KOPT-K1 (cell line): Measurements from ENCODE around the gene F7.

Experiments used
- H3K27ac ChIP-seq: fragments of 200-600 bp; sonication (generic); 2 replicates; pipeline ENCODE4 v1.5.1; 2016; ENCODE audit warnings: antibody characterized with exemption, mild to moderate bottlenecking, low read depth, low read length; ENCODE audit not compliant: poor library complexity, severe bottlenecking
- H3K36me3 ChIP-seq: fragments of 200-600 bp; sonication (generic); 2 replicates; pipeline ENCODE4 v1.5.1; 2017; ENCODE audit warnings: antibody characterized with exemption, mild to moderate bottlenecking, low read length, moderate library complexity; ENCODE audit not compliant: insufficient read depth
- H3K9me3 ChIP-seq: fragments of 200-600 bp; sonication (generic); 2 replicates; pipeline ENCODE4 v1.5.1; 2017; ENCODE audit warnings: antibody characterized with exemption, low read length, mild to moderate bottlenecking; ENCODE audit not compliant: insufficient read depth, poor library complexity, severe bottlenecking

The F7 gene

DNA sequence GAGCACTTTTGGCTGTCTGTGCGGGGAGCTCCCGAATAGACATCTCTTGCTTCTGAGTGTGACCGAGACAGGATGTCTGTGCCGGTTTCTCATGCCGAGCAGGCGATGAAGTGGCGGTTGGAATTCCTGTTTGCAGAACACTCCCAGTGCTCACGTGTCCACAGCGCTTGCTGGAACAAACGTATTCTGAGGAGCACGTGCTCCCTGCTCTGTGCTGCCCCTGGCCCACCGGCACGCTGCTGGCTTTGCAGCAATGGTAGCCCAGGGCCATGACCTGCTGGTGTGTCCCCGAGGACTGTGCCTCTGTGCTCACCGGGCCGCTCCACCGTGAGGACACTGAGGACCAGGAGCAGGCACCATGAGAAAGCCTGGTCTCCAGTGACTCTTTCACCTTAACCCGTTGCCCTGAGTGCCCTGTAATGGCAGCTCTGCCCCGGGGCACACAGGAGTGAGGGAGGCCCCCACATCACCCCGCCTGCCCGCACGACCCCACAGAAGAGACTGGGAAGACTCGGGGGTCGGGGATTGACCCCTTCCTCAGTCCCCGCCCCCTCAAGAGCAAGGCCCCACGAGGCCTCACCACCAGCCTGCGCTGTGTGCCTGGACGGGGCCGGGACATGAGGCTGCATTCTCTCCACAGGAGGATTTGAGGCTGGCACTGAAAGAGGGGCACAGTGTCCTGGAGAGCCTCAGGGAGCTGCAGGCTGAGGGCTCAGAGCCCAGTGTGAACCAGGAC, 40.0 kb upstream of the F7 start:
- Histone ChIP-seq H3K27ac (no peak overlapping the region), H3K36me3 (no peaks in the 10 kb centered on the region), H3K9me3 (no peaks in the 10 kb centered on the region)

DNA sequence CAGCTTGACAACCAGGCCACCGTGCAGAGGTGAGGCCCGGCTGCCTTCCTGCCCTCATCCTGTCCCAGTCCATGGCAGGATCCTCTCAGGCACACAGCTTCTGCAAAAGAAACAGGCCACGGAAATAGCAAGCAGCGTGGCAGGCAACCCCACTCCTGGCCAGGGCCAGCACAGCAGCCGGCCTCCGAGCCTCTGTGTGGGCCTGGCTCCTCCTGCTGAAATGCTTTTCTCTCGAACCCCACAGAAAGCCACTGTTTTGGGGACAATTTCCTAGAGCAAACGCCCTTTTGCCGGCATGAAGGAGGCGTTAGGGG, 39.5 kb upstream of the F7 start:
- no peaks in the 10 kb centered on the region for H3K36me3 ChIP-seq
- H3K9me3 ChIP-seq: no peaks in the 10 kb centered on the region
- no peak overlapping the region for H3K27ac ChIP-seq

DNA sequence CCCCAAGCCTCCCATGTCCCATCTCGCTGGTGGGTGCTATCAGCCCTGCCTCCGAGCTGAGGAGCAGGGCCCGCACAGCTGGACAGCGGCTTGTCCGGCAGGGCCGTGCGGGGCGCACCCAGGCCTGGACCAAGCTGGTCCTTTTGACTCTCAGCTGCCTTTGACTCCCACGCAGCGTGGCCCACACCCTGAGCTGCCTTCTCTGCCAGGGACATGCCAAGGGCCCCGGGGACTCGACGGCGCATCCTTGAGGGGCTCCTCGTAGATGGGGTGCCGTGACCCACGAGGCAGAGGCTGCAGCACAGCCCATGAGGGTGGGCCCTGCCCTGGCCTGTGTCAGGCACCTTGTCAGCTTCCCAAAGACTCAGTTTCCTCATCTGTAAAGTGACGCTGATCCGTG, 38.8 kb upstream of the F7 start:
- no peak overlapping the region for H3K27ac ChIP-seq
- H3K9me3 ChIP-seq: no peaks in the 10 kb centered on the region
- no peaks in the 10 kb centered on the region for H3K36me3 ChIP-seq

DNA sequence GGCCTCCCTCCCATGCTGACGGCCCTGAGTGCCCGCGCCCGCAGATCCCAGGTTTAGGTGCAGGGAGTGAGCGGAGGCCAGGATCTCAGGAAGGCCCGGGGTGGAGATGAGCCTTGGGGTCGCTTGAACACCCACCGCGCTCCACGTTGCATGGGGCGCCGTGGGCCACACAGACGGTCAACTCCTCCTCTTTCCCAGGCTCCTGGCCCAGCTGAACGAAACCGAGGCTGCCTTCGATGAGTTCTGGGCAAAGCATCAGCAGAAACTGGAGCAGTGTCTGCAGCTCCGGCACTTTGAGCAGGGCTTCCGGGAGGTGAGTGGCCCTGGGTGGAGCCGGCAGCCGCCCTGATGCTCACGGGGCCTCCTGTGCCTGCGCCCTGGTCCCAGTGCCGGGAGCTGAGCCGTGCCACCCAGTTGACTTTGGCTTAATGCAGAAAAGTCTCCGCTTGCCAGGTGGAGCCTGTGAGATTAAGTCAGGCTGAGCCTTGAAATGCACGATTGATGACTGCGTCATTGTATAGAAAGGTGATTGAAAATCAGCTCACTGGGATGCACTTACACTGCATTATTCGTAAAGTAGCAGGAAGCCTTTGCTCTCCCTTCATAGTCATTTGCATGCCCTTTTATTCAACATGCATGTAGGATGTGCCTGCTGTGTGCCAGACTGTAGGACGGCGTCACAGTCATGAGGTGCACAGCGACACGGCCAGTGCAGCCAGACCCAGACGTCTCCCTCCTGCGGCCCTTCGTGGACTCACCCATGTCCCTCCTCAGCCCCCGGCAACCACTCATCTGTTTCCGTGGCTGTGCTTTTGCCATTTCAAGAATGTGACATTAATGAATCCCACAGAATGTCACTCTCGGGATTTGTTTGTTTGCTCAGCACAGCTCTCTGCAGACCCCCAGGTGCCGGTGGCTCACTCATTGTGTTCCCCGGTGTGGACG, 35.5 kb upstream of the F7 start:
- H3K36me3 ChIP-seq: no peaks in the 10 kb centered on the region
- H3K27ac ChIP-seq: no peak overlapping the region

DNA sequence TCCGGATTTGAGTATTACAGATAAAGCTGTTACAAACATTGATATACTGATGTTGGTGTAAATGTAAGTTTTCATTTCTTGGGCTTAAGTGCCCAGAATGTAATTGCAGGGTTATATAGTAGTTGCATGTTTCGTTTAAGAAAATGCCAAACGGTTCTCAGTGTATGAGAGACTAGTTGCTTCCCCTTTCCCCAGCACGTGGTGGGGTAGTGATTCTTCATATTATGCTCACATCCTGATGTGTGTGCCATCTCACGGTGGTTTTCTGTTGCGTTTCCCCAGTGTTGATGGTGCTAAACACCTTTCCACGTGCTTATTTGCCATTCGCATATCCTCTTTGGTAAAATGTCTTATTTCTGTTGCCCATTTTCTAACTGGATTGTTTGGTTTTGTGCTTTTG, 34.7 kb upstream of the F7 start:
- no peak overlapping the region for H3K27ac ChIP-seq
- H3K9me3 ChIP-seq: no peaks in the 10 kb centered on the region
- no peaks in the 10 kb centered on the region for H3K36me3 ChIP-seq

More for the DNA sequence above, 35.5 kb upstream of the F7 start:
- H3K9me3 ChIP-seq: no peaks in the 10 kb centered on the region

DNA sequence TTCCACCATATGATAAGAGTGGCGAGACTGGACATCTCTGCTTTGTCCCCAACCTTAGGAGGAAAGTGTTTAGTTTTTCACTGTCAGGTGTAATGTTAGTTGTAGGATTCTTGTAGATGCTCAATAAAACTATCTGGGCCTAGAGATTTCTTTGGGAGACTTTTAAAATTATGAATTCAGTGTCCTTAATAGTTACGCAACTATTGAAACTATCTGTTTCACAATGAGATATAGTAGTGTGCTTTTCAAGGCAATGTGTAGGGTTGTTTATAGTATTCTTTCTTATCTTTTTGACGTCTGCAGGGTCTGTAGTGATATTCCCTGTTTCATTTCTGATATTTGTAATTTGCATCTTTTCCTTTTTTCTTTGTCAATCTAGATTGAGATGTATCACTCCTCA, 33.2 kb upstream of the F7 start:
- Histone ChIP-seq H3K27ac (no peak overlapping the region), H3K9me3 (no peaks in the 10 kb centered on the region), H3K36me3 (no peaks in the 10 kb centered on the region)

DNA sequence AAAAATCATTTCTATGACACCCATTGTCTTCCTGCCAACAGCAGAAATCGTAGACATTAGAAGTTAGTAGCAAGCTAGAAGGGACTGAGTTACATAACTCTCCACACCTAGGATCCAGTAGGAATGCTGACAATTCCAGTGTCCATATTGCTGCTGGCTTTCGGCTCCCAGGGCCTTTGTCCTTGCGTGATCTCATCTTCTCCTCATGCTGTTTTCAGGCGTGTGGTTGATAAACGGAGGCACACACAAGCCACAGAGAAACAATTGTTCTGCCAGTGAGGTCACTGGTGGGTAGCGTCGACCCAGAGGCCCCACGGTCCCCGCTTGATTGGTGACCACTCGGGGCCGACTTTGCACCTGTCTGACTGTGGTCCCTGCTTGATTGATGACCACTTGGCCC, 31.6 kb upstream of the F7 start:
- H3K27ac ChIP-seq: no peak overlapping the region
- no peaks in the 10 kb centered on the region for H3K36me3 ChIP-seq
- no peaks in the 10 kb centered on the region for H3K9me3 ChIP-seq

DNA sequence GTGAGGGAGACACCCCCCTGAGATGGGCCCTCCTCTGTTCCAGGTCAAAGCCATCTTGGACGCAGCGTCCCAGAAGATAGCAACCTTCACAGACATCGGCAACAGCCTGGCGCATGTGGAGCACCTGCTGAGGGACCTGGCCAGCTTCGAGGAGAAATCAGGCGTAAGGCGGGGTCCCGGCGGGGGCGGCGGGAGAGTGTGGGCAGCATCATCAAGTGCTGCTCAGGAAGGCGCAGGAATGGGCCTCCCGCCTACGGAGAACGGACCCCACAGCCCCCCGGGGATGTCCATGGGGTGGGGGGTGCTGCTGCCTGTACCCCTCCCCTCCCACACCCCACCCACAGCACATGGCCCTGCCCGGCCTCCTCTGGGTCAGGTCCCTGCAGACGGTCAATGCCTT, 31.2 kb upstream of the F7 start:
- no peaks in the 10 kb centered on the region for H3K9me3 ChIP-seq
- H3K36me3 ChIP-seq: no peaks in the 10 kb centered on the region
- no peak overlapping the region for H3K27ac ChIP-seq

DNA sequence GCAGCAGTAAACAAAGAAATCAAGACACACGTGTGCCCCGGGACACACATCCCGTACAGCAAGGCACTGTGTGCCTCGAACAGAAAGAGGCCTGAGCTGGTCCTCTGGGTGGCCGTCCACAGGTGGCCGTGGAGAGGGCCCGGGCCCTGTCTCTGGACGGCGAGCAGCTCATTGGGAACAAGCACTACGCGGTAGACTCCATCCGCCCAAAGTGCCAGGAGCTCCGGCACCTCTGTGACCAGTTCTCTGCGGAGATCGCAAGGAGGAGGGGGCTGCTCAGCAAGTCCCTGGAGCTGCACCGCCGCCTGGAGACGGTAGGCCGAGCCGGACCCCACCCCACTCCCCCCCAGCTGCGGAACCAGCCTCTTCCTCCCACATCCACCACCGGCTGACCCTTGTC, 30.7 kb upstream of the F7 start:
- Histone ChIP-seq H3K27ac (no peak overlapping the region), H3K9me3 (no peaks in the 10 kb centered on the region), H3K36me3 (no peaks in the 10 kb centered on the region)

DNA sequence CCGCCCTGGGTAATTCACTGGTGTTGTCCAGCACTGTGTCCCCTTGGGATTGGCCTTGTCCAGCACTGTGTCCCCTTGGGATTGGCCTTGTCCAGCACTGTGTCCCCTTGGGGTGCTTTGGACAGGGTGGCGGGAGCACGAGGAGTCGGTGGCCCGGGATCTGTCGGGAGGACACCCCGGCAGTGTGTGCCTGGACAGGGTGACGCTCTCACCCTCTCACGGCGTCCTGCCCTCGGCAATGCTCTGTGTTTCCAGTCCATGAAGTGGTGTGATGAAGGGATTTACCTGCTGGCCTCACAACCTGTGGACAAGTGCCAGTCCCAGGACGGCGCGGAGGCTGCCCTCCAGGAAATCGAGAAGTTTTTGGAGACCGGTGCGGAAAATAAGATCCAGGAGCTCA, 29.9 kb upstream of the F7 start:
- Histone ChIP-seq H3K36me3 (no peaks in the 10 kb centered on the region), H3K27ac (no peak overlapping the region)

DNA sequence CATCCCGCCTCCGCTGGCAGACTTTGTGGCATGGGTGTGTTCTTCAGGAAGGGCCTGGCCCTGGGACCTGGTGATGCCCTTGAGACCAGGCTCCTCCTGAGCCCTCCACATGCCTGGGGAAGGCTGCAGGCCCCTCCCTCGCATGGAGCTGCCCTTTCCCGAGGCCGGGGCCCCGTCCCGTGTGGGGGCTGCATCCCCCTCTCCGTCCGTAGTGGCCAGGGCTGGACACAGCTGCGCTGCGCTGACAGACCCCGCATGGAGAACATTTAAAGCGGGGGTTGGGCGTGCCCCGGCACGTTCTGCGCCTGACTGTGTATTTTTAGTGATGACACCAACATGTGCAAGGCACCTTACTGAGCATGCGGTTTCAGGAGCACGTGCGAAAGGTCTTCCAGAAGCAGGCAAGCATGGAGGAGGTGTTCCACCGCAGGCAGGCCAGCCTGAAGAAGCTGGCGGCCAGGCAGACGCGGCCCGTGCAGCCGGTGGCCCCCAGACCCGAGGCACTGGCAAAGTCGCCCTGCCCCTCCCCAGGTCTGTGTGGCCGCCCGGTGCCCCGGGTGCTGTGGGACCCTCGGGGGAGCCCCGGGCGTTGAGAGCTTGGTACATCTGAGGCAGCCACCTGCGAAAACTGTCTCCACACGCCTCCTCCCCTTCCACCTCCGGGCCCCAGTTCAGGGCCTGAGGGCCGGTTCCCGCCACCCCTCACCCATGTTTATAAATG, 28.8 kb upstream of the F7 start:
- Histone ChIP-seq H3K9me3 (no peaks in the 10 kb centered on the region), H3K27ac (no peak overlapping the region), H3K36me3 (no peaks in the 10 kb centered on the region)

More for the DNA sequence above, 29.9 kb upstream of the F7 start:
- no peaks in the 10 kb centered on the region for H3K9me3 ChIP-seq

DNA sequence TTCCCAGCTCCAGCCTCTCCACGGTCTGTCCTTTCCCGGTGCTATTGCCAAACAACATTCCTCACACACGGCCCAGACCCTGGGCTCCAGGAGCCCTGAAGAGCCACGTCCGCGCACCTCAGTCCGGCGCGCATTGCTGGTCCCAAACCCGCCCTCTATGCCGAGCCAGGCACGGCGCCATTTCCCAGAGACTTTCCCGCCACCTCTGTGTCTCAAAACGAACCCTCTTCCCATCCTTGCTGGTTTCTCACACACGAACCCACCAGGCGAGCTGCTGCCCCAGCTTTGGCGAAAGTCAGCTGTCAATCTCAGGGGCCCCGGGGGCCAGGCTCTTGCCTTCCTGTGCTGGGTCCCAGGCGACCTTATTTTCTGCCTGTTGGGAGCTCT, 28.0 kb upstream of the F7 start:
- Histone ChIP-seq H3K27ac (no peak overlapping the region), H3K9me3 (no peaks in the 10 kb centered on the region), H3K36me3 (no peaks in the 10 kb centered on the region)

DNA sequence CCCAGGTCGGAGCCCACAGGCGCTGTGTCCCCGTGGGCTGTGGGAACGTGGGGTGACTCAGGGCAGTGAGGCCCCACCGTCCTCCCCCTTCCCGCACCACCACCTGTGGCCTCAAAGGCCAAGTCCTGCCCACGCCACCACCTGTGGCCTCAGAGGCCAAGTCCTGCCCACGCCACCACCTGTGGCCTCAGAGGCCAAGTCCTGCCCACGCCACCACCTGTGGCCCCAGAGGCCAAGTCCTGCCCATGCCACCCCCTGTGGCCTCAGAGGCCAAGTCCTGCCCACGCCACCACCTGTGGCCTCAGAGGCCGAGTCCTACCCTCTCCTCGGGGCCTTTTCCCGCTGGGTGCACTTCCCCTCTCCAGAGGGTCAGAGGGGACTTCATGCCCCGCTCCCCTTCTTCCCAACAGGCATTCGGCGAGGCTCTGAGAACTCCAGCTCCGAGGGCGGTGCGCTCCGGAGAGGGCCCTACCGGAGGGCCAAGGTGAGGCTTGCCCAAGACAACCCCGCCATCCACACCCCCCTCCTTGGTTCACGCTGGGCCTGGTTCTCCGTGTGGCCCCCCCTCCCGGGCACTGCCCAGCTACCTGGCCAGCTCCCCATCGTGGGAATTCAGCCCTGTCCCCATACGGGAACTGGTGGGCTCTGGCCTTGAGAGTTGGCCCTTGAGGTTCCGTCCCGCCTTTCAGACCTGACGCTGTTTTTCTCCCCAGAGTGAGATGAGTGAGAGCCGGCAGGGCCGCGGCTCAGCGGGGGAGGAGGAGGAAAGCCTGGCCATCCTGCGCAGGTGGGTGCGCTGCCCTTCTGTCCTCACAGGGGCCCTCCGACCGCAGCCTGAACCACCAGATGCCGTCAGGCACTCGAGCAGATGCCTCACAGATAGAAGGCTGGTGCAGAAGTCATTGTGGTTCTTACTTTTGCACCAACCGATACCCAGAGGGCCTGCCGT, 27.4 kb upstream of the F7 start:
- Histone ChIP-seq H3K27ac (no peak overlapping the region), H3K36me3 (no peaks in the 10 kb centered on the region), H3K9me3 (no peaks in the 10 kb centered on the region)

DNA sequence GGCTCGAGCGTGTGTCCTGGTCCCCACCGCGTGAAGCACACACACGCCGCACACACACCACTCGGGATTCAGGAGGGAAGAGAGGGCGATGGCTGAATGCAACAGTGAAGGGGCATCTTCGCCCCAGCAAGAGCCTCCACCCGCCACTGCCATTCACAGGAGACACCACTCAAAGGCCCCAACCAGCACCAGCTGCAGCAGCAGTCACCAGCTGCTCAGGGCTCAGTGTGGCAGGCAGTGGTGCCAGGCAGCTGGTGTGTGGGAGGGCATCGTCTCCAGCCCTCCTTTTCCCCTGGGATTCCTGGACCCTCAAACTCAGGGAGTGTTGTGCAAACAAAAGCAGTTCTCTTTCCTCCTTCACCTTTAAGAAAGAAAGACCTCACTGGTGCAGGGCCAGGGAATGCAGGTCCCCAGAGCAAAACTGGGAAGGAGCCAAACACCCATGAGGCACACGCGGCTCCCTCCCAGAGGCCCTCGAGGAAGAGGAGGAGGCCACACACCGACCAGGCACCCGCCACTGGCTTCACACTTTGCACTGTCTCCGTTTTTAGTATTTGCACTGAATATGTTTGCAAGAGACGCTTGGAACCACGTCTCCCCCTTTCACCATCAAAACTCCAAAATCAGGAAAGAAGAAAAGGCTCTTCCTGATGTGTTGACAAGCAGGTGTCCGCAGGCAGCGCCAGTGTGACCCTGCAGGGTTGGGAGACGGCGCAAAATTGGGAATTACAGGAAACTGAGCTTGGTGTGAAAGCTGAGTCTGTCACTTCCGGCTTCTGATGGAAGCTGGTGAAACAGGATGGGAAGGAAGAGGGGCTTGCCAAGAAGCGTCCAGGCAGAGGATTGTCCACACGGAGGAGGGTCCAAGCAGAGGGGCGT, 26.4 kb upstream of the F7 start:
- Histone ChIP-seq H3K9me3 (no peaks in the 10 kb centered on the region), H3K36me3 (no peaks in the 10 kb centered on the region), H3K27ac (no peak overlapping the region)
